Spleen (tissue), 11 donors: ENCODE data around the gene DIO1. TPM values are rescaled to one million over a fixed set of nuclear protein-coding genes. Genes with fewer than 3 reads are reported as not detected.

Source experiments
- DNase-seq: peaks from one replicate; pipeline ENCODE4 v3.0.0-alpha.2; 2020
- H3K27ac ChIP-seq, 8 donors: fragments of 200-600 bp; sonication (generic) in 7 of 8; 1 replicate in 4 of 8; 2 replicates in 4 of 8; pipeline versions ENCODE4 v1.5.0 to v1.8.0; 2016 to 2021; ENCODE audit warnings: inconsistent platforms in 4 of 8, mild to moderate bottlenecking in 4 of 8, moderate library complexity in 1 of 8
- H3K27me3 ChIP-seq, 7 donors: fragments of 200-600 bp; sonication (generic) in 6 of 7; replicated peaks in 1 of 7; 1 replicate in 4 of 7; 2 replicates in 3 of 7; pipeline versions ENCODE4 v1.5.0 to v1.8.0; 2016 to 2021; ENCODE audit warnings: inconsistent platforms in 3 of 7, mild to moderate bottlenecking in 1 of 7
- H3K36me3 ChIP-seq, 6 donors: fragments of 200-600 bp; sonication (generic) in 5 of 6; 1 replicate in 4 of 6; 2 replicates in 2 of 6; pipeline versions ENCODE4 v1.5.0 to v1.8.0; 2016 to 2021; ENCODE audit warnings: inconsistent platforms in 2 of 6
- H3K4me1 ChIP-seq, 6 donors: fragments of 200-600 bp; sonication (generic) in 5 of 6; 1 replicate in 3 of 6; 2 replicates in 3 of 6; pipeline versions ENCODE4 v1.5.0 to v1.8.0; 2016 to 2021; ENCODE audit warnings: inconsistent platforms in 3 of 6
- H3K4me3 ChIP-seq, 8 donors: fragments of 200-600 bp; sonication (generic) in 7 of 8; 1 replicate in 4 of 8; 2 replicates in 4 of 8; pipeline versions ENCODE4 v1.5.0 to v1.8.0; 2016 to 2021; ENCODE audit warnings: inconsistent platforms in 4 of 8, mild to moderate bottlenecking in 4 of 8, moderate library complexity in 2 of 8
- H3K9me3 ChIP-seq, 8 donors: fragments of 200-600 bp; sonication (generic) in 7 of 8; 1 replicate in 4 of 8; 2 replicates in 4 of 8; pipeline versions ENCODE4 v1.5.0 to v1.8.0; 2016 to 2021; ENCODE audit warnings: inconsistent platforms in 4 of 8
- CTCF ChIP-seq, 11 experiments: fragments of 200-600 bp in 7 of 11; fragments of 450-650 bp in 4 of 11; sonication (generic) in 4 of 11; IDR thresholded peaks in 8 of 11; conservative IDR thresholded peaks in 3 of 11; 1 replicate in 7 of 11; 2 replicates in 4 of 11; pipeline versions ENCODE4 v1.4.0 to v1.8.0; 2016 to 2021; ENCODE audit warnings: antibody characterized with exemption in 11 of 11, inconsistent platforms in 4 of 11, mild to moderate bottlenecking in 1 of 11
- POLR2A ChIP-seq, 3 donors: fragments of 450-650 bp; IDR thresholded peaks; one replicate each; pipeline ENCODE4 v1.5.1; 2017; ENCODE audit warnings: antibody characterized with exemption in 3 of 3, mild to moderate bottlenecking in 1 of 3
- POLR2AphosphoS5 ChIP-seq, 3 donors: sonication (generic); formaldehyde crosslinking; IDR thresholded peaks; one replicate each; pipeline ENCODE4 v1.5.1; 2017; ENCODE audit warnings: antibody characterized with exemption in 3 of 3
- WGBS, 5 donors: extraction: QIAGEN DNeasy Blood & Tissue Kit in 3 of 5; methylation state at CpG; one replicate each; pipeline versions ENCODE4 v1.1.5 to v1.1.7; 2013 to 2018; 5-methylcytosine and 5-hydroxymethylcytosine counted together
- intact Hi-C: fragments of 100-400 bp; cut with DNase I; formaldehyde crosslinking; loops from one replicate; pipeline ENCODE4 v1.15.0; 2023; ENCODE audit warnings: low total_unique reads
- polyA plus RNA-seq, 3 donors: library from polyadenylated mRNA; stranded (reverse); fragments of 200-250 nt; gene quantifications; one replicate each; pipeline ENCODE4 v1.2.1, GENCODE V29; 2013
- total RNA-seq, 7 donors: library from RNA; depleted of rRNA in 3 of 7; stranded (reverse); fragments of >200 nt in 3 of 7; fragmentation: NEBNext Ultra II Directional in 4 of 7; extraction: Animal tissue kit (Norgen Biotek cat#: 25700) in 4 of 7; gene quantifications; one replicate each; pipeline versions ENCODE4 v1.1.0 to v1.2.1, GENCODE V29; 2016 to 2021
- donor health status: healthy with polysubstance abuse.
- donor health status: DM: no; HTN: no; CAD: no; lungs with moderate emphysema.
- donor health status: DM: no; HTN: no; CAD: no.
- donor health status: Bipolar disorder and iron deficiency.
- donor health status: healthy.
- donor health status: DM: no; HTN: no; CAD: no.
- donor health status: DM: yes; HTN: yes; CAD: no.

DIO1 gene
- total and polyA plus RNA-seq, 10 donors, result 0.04 to 1.6 (median 0.19) TPM; not detected in 3

GRCh38 chr1:53954128-53954527, 60.1 kb downstream of the DIO1 start:
- no peaks in the 10 kb centered on the region for H3K9me3 ChIP-seq
- TF ChIP-seq POLR2A (IDR thresholded peaks at IDR 0.05), result no peak
- TF ChIP-seq POLR2AphosphoS5 (IDR thresholded peaks at IDR 0.05), result no peak
- no peak for TF ChIP-seq CTCF (IDR thresholded peaks at IDR 0.05 in 8 of 11, conservative IDR thresholded peaks at IDR 0.05 in 3 of 11)
- no peak overlapping the region for H3K27ac ChIP-seq
- H3K4me1 ChIP-seq, result peaks cover 0 to 27% (median 0%) of the 10 kb centered on the region in 6 donors
- no peak overlapping the region for H3K4me3 ChIP-seq
- no peaks in the 10 kb centered on the region for H3K27me3 ChIP-seq
- WGBS, 5 donors, result 84 to 94% (median 91%) methylated on average over 2 of the region's 2 CpGs
- H3K36me3 ChIP-seq, result peaks cover 0 to 72% (median 17%) of the 10 kb centered on the region in 6 donors
- no peak for DNase-seq
- intact Hi-C loops, result loop anchor here (10.0 kb wide), 1 partner anchor 91 kb away; no protein-coding TSS in a partner anchor

GRCh38 chr1:53956308-53957168, 62.6 kb downstream of the DIO1 start:
- Histone ChIP-seq H3K27me3 (no peaks in the 10 kb centered on the region), H3K9me3 (no peaks in the 10 kb centered on the region), H3K4me1 (peaks cover 0 to 27% (median 0%) of the 10 kb centered on the region in 6 donors), H3K36me3 (peaks cover 0 to 92% (median 30%) of the 10 kb centered on the region in 6 donors), H3K4me3 (no peak overlapping the region), H3K27ac (peak overlapping the region in 3 of 8 donors; percentile 47 to 70 (median 53))
- 68 to 82% (median 79%) methylated on average over 3 of the region's 3 CpGs for WGBS, 5 donors
- DNase-seq, result no peak
- TF ChIP-seq POLR2A (IDR thresholded peaks at IDR 0.05), result no peak
- no peak for TF ChIP-seq POLR2AphosphoS5 (IDR thresholded peaks at IDR 0.05)
- TF ChIP-seq CTCF (IDR thresholded peaks at IDR 0.05 in 8 of 11, conservative IDR thresholded peaks at IDR 0.05 in 3 of 11), result no peak
- intact Hi-C loops, result loop anchor here (5.0 to 10.0 kb wide), 2 partner anchors 88 to 89 kb away; no protein-coding TSS in a partner anchor

GRCh38 chr1:53957194-53957818, 63.3 kb downstream of the DIO1 start:
- TF ChIP-seq CTCF (IDR thresholded peaks at IDR 0.05 in 8 of 11, conservative IDR thresholded peaks at IDR 0.05 in 3 of 11), result no peak
- TF ChIP-seq POLR2A (IDR thresholded peaks at IDR 0.05), result no peak
- TF ChIP-seq POLR2AphosphoS5 (IDR thresholded peaks at IDR 0.05), result no peak
- intact Hi-C loops, result loop anchor here (5.0 to 10.0 kb wide), 2 partner anchors 87 to 90 kb away; no protein-coding TSS in a partner anchor

More at GRCh38 chr1:53957194-53957818, 63.3 kb downstream of the DIO1 start:
- Histone ChIP-seq H3K9me3 (no peaks in the 10 kb centered on the region), H3K27me3 (no peaks in the 10 kb centered on the region), H3K4me3 (no peak overlapping the region), H3K27ac (peak overlapping the region in 3 of 8 donors; percentile 47 to 70 (median 53)), H3K36me3 (peaks cover 0 to 92% (median 32%) of the 10 kb centered on the region in 6 donors), H3K4me1 (peaks cover 0 to 27% (median 0%) of the 10 kb centered on the region in 6 donors)
- 75 to 90% (median 77%) methylated on average over 3 of the region's 3 CpGs for WGBS, 5 donors
- DNase-seq, result no peak
